Renal cortex interstitium (tissue), 11 donors: Measurements from ENCODE around the gene TRIM6. TPM values are rescaled to one million over a fixed set of nuclear protein-coding genes. Genes with fewer than 3 reads are reported as not detected.
"Not testable (repeated sequence)": the region's sequence is repeated elsewhere in the genome, so short reads cannot be mapped to it uniquely, and the experiment has no call there.

ENCODE experiments used
- DNase-seq, 11 donors: peaks; one replicate each; pipeline ENCODE4 v3.0.0-alpha.2; 2013; ENCODE audit warnings: low read depth in 9 of 11, low spot score in 4 of 11; ENCODE audit errors: extremely low read depth in 1 of 11
- polyA plus RNA-seq, 3 donors: library from polyadenylated mRNA; unstranded; fragments of 120-200 nt; gene quantifications; one replicate each; pipeline ENCODE4 v1.2.1, GENCODE V29; 2013; ENCODE audit not compliant: insufficient read length in 3 of 3

The TRIM6 gene
- polyA plus RNA-seq, 3 donors: 22.2 to 30.3 (median 24.0) TPM

GRCh38 chr11:5643585-5643984 is 47.1 kb downstream of the TRIM6 start:
- no peak for DNase-seq

DNA sequence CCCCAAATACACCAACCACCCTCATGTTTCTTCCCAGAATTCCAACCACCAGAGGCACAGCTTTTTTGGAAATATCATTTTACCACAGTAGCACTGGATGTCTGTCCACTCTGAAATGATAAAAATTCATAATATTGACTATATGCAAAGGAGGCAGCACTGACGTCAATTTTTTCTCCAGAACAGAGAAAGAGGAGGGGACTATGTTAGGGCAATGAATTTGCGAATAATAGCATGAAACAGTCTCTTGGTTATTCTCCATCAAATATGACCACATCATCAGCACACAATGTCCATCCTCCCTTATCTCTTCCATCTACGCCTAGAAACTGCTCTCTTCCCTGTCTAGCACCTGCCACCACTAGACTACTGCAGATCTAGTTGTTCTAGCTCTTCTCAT is 49.7 kb downstream of the TRIM6 start:
- no peak for DNase-seq

DNA sequence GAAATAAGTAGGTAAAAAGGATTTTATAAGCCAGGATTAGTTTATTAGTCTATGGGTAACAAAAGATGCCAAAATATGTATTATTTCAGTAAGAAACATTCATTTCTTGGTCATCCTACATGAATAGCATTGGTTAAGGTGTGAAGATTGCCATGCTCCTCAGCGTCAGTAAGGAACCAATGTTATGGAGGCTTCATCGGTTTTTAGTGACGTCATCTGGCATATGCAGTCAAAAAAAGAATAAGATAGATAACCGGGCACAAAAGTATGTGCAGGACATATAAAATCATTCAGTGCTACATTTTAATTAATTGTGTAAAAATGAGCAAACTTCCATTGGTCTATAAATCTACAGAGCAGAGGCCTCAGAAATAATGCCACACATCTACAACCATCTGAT is 59.0 kb downstream of the TRIM6 start:
- DNase-seq: no peak

- not testable (repeated sequence) for DNase-seq
These were observed 60.5 kb downstream of the TRIM6 start for GRCh38 chr11:5656956-5657355.

DNA sequence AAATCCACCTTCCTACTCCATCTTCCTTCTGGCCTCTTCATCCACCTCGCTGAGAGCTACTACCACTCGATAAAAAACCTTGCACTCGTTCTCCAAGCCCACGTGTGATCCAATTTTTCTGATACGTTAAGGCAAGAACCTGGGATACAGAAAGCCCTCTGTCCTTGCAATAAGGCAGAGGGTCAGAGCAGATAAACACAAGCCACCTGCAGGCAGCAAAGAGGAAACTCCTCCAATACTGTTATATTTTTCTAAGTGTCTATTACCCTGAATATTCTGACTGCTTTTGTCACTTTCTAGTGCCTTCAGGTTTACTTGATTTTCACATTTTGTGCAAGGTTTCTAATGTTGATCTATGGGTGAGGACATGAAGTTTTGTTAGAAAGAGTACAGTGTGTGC is 61.9 kb downstream of the TRIM6 start:
- no peak for DNase-seq

Other genes starting within 250 kb of the TRIM6 start
- not detected for gene OR51B6, start 245.1 kb upstream of the TRIM6 start, polyA plus RNA-seq
- not detected for gene OR51M1, start 212.8 kb upstream of the TRIM6 start, polyA plus RNA-seq
- not detected for gene OR51Q1, start 174.5 kb upstream of the TRIM6 start, polyA plus RNA-seq
- gene OR51I1, start 155.1 kb upstream of the TRIM6 start, polyA plus RNA-seq: not detected
- under 1 TPM in 1 of 3 donors, not detected in 2; 0.09 TPM for gene OR51I2, start 147.3 kb upstream of the TRIM6 start, polyA plus RNA-seq
- gene OR52D1, start 108.0 kb upstream of the TRIM6 start, polyA plus RNA-seq: not detected
- not detected for gene UBQLN3, start 86.7 kb upstream of the TRIM6 start, polyA plus RNA-seq
- gene UBQLNL, start 79.9 kb upstream of the TRIM6 start, polyA plus RNA-seq: under 1 TPM; 0.56 to 0.85 (median 0.62) TPM
- gene OR52H1, start 48.1 kb upstream of the TRIM6 start, polyA plus RNA-seq: not detected
- gene OR52B6, start 15.8 kb upstream of the TRIM6 start, polyA plus RNA-seq: not detected
- gene TRIM34, start 28.4 kb downstream of the TRIM6 start, polyA plus RNA-seq: 10 to 100 TPM in 1 of 3 donors, 1 to 10 TPM in 2; 7.3 to 10.7 (median 7.9) TPM
- 10 to 100 TPM; 38.4 to 49.2 (median 39.7) TPM for gene TRIM5, start 88.4 kb downstream of the TRIM6 start, polyA plus RNA-seq
- 10 to 100 TPM in 1 of 3 donors, 1 to 10 TPM in 2; 6.1 to 13.9 (median 7.0) TPM for gene TRIM22, start 93.2 kb downstream of the TRIM6 start, polyA plus RNA-seq
- not detected for gene OR56B1, start 139.8 kb downstream of the TRIM6 start, polyA plus RNA-seq
- not detected for gene OR52N4, start 157.6 kb downstream of the TRIM6 start, polyA plus RNA-seq
- not detected for gene OR52N5, start 186.7 kb downstream of the TRIM6 start, polyA plus RNA-seq
- gene OR52N1, start 194.6 kb downstream of the TRIM6 start, polyA plus RNA-seq: not detected
- not detected for gene OR52N2, start 212.3 kb downstream of the TRIM6 start, polyA plus RNA-seq
- not detected for gene OR52E6, start 245.3 kb downstream of the TRIM6 start, polyA plus RNA-seq